Activated CD4-positive, CD25-positive, alpha-beta regulatory T cell (primary cell): ENCODE measurements around the gene PRKG2.
"Not testable (repeated sequence)": the region's sequence is repeated elsewhere in the genome, so short reads cannot be mapped to it uniquely, and the experiment has no call there.

Source experiments
- DNase-seq, 4 experiments: peaks; one replicate each; lab custom pipeline; 2025; lab: John Stamatoyannopoulos, UW

The PRKG2 gene, protein sequence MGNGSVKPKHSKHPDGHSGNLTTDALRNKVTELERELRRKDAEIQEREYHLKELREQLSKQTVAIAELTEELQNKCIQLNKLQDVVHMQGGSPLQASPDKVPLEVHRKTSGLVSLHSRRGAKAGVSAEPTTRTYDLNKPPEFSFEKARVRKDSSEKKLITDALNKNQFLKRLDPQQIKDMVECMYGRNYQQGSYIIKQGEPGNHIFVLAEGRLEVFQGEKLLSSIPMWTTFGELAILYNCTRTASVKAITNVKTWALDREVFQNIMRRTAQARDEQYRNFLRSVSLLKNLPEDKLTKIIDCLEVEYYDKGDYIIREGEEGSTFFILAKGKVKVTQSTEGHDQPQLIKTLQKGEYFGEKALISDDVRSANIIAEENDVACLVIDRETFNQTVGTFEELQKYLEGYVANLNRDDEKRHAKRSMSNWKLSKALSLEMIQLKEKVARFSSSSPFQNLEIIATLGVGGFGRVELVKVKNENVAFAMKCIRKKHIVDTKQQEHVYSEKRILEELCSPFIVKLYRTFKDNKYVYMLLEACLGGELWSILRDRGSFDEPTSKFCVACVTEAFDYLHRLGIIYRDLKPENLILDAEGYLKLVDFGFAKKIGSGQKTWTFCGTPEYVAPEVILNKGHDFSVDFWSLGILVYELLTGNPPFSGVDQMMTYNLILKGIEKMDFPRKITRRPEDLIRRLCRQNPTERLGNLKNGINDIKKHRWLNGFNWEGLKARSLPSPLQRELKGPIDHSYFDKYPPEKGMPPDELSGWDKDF

DNA sequence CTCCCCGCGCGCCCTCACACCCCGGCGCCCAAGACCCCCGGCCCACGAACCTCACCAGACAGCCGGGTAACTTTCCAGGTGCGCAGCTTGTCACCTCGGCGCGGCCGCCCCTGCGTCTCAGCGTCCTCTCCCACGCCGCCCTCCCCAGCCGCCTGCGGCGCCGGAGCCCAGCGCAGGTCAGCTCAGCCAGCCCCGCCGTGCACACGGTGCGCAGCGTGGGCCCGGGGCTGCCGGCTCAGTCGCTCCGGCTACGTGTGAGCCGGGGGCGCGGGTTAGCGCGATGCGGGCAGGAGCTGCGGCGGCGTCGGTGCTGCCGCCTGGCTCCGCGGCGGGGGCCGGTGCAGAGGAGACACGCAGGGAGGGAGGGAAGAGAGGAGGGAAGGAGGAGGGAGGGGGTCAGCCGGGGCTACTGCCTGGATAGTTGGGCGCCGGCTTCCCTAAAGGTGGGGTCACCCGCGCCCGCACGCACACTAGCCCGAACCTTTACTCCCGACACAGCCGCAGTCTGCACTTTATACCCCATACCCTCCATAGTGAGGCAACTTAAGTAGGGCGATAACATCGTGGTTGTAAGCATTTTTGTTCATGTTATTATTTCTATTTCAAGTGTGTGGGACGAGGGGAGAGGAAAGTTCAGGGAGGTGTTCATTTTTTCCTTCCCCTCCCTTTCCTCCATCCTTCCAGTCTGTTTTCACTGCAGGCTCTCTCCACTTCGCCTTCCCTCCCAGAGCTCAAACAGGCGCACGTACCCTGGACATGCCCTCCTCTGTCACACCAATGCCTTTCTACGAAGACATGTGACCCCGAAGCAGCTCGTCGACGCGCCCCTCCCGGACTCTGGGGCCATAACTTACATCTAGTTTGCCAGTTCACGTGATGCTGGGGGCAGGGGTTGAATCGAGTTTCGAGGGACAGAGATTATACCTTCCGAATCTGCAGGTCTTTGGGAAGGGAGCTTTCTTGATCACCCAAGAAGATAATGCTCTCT lies at the start of gene PRKG2:
TSS of gene PRKG2 (minus strand) at position 342 of the 988 bp plus-strand sequence. CDS start 10,175 bp downstream, outside the sequence.
- no peak for DNase-seq

DNA sequence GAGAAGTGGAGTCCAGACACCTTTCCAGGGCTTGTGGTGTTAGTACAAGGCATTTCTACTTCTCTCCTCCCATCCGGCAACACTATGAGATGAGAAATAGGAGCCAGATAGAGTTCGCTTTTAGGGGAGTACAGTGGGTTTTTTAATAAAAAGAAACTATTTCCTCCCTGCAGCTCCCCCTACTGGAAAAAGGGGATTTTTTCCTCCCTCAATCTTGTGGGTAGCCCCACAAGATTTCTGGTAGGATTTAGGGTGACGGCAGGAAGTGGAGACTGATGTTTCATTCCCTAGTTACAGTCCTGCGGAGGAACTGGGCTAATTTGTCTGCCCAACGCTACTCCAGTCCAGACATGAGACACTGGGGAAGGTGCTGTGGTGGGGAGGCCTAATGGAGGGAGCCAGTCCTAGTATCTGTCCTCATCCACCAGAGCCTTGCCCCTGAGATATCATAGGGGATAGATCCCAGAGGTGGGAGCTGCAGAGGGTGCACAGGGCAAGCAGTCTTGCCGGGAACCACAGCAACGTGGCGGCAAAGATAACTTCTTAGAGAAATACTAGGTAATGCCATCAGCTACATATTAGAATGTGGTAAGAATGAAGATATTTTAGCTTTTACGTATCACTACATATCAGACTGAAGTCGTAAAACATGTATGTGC lies 45.5 kb upstream of the PRKG2 start:
- DNase-seq = no peak

DNA sequence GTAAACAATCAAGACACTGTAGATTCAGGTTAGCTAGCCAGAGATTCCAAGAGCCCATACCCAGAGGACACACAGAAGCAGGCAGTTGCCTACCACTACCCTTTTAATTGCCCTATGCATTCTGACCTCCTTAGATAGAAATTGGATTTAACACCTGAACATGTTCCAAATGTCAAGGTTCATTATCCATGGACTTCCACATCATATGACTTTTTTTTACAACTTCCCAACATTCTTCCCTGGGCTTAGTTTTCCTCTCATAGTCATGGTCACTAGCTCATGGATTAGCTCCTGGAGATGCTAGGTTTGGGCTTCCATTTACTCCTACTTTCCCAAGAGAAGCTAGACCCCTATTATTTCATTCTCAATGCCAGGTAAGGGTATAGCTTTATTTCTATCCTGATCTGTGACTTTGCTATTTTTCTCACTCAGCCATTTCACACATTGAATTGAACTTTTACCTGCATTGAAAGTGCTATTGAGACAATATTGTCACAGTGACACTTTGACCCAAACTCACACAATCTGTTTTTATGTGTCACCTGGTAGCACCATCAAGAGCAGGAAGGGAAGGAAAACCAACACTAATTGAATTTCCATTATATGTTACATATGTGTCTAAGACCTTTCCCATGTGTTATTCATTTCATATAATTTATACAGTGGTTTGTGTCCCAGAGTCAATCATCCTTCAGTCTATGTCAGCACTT lies 44.0 kb upstream of the PRKG2 start:
- DNase-seq = no peak

DNA sequence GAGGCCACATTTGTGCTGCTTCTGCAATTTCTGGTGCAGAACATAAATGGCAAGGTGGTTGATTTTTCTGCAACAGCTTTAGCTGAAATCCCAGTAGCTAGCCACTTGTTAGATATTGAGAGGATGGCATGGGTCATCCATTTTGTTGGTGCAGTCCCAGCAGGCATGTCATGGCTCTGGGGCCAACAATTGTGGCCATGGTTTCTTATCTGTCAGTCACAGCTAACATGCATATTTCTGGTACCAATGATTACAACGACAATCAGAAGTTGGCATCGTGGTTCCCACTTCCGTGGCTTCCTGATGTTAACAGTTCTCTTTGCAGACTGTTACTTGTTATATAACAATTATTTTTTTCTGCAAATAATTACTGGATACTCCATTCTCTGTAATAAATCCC lies 42.8 kb upstream of the PRKG2 start:
- DNase-seq = no peak

DNA sequence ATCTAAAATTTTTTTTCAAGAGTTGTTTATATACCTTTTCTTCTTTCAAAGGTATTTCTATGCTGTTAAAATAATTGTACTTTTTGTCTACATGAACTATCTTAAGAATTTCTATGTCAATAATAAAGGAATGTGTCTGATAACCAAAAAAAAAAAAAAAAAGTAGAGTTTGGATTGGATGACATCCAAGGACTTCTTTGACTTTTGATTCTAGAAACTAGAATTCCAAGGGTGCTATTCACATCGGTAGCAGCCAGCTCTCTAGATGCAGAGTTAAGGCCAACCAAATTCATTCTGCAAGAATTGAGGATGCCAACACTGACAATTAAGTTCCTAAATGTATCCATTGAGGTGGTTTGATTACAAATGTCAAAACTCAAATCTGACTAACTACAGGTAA lies 42.0 kb upstream of the PRKG2 start:
- DNase-seq = no peak

DNA sequence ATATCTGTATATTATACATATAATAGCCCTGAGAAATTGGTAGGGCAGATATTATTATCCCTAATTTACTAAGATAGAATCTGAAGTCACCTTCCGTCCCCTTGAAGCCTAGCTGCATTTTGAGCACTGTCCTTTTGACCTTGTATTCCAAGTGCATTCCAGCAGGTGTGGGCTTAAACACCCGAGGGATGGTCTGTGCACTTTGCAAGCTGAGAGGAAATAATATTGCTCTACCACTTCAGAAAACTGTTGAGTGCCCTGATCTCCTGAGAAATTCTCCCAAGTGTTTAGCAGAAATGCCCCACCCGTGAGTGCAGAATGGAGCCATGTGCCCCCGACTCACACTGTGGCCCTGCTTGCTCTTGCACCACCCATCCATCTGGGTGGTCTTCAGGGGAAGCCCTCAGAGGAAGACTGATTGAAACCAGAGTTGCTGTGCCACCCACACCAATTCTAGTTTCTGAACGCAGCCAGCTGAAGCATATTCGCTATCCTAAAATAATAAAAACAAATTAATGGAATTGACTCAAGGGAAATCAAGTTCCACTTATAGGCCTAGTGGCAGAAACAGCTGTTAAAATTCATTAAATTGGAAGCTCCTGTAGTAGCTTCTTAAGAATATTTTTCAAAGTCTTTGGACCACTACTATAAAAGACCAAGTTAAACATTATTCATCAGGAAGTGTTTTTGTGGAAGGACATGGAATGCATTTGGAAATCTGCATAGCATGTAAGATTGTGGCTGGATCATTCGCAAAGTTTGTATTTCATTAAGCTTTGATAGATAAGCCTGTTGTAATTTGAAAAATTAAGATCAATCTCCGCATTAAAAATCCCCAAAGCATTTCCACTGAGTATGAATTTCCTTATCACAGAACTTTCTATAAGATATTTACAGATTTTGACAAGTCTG lies 41.3 kb upstream of the PRKG2 start:
- DNase-seq = no peak

DNA sequence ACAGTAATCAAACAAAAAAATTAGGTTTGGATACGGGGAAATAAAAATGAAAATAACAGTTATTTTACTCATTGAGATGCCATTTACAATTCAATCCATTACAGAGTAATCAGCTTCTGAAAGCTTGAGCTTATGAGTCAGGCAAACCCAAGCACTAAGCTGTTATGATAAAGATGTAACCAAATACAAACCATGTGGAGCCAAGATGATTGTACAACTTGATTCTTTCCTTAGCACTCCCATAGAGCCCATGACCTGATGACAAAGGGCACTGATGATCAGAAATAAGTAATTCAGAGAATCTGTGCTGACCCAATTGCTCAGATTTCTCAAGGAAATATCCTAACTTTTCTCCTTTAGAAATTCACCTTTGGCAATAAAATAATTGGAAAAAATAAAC lies 40.5 kb upstream of the PRKG2 start:
- no peak for DNase-seq

DNA sequence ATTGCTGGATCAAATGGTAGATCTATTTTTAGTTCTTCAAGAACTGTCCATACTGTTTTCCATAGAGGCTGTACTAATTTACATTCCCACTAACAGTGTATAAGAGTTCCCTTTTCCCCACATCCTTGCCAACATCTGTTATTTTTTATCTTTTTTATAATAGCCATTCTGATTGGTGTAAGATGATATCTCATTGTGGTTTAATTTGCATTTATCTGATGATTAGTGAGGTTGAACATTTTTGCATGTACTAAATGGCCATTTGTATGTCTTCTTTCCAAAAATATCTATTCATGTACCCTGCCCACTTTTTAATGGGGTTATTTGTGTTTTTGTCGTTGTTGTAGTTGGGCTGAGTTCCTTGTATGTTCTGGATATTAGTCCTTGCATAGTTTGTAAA lies 35.4 kb upstream of the PRKG2 start:
- no peak for DNase-seq

DNA sequence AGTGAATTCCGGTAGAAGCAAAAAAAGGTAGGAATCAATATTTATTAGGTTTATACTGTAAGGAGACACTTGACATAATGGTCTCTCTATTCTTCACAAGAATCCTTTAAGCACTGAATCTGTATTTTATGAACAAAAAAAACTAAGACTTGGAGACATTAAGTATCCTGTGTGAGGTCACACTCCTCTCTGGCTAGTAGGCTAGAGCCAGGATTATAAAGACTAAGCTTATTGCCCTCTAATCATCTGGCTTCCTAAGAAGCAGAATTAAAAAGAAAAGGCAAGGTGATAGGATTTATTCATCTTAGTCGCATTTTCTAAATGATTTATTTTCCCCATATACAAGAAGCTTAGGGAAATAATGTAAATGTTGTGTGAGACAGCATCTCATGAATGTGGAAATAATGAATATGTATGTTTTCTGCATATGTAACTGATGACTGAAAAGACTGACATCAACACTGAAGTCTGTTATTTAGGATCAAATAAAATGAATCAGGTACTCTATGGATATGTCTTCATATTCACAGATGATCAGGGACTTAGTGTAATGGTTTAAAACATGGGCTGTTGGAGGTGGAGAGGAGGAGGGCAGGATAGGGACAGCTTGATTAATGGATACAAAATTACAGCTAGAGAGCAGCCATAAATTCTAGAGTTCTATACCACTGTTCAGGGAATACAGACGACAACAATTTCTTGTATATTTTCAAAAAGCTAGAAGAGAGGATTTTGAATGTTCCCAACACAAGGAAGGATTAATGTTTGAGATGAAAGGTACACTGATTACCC lies 30.4 kb upstream of the PRKG2 start:
- DNase-seq = no peak

DNA sequence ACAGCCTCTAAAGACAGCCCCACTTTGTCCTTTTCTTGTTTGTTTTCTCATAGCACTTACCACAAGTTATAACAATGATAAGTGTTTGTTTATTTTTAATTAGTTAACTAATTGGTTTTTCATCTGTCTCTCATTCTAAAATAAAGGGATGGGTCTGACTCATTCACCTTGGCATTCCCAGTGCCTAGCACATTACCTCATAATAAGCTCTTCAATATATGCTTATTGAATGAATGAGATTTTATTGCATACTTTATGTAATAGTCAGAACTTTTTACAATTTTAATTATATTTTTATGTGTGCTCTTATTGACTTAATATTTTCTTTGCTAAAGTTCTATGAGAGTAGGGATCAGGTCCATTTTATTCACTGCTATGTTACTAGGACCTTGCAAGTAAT lies 22.8 kb upstream of the PRKG2 start:
- DNase-seq = no peak

DNA sequence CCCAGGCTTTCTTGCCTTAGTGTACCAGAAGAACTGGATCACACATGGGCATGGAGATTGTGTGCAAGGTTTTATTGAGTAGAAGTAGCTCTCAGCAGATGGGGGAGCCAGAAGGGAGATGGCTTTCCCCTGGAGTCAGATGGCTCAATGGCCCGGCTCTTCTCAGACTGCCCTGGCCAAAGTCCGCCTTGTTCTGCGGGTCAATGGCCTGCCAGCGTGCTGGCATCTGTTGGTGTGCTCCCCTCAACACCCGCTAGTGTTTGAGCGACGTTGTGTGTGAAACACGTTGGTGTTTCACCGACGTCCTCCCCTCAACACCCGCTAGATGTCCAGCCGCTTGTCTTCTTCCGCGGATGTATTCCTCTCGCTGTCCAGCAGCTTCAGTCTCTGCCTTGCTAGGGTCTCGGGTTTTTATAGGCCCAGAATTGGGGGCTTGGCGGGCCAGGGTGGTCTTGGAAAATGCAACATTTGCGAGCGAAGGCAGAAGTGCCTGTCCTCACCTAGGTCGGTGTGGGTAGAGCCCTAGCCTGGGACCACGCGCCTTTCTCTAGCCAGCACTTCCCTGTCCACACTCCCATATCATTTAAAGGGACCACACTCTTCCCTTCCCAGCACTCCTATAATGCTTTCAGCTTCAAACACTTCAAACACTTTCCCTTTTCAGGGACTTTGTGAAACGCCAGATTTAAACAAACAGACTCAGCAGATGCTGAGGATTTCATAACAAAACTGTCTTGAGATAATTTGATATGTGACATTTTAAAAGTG lies 21.1 kb upstream of the PRKG2 start:
- no peak for DNase-seq

DNA sequence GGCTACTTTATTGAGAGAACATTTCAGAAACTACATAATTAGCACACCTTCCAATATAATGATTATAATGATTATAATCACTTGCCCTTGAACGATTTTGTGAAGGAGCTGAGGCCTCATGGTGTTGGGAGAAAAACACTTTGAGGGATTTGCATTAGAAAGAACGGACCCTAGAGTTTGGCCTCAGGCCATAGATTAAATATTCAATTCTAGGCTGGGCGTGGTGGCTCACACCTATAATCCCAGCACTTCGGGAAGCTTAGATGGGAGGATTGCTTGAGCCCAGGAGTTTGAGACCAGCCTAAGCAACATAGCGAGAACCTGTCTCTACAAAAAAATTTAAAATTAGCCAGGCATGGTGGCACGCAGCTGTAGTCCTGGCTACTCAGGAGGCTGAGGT lies 12.9 kb upstream of the PRKG2 start:
- DNase-seq = no peak

DNA sequence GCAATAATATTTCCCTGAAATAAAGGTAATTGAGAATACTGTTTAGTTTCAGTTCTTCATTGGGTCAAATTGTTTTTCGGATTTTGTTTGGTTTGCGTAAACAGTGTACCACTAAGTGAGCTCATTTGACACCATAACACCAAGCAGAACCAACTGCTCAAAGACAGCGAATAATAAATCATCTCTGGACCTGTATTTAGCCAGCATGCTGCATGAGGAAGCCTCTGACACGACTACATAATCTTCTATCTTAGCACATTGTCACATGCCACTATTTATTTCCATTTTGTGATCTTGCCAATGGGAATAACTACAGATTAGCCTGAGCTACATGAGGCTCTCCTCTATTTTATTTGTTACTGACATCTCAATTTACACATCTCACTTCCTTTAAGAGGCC lies 12.1 kb upstream of the PRKG2 start:
- DNase-seq = no peak

DNA sequence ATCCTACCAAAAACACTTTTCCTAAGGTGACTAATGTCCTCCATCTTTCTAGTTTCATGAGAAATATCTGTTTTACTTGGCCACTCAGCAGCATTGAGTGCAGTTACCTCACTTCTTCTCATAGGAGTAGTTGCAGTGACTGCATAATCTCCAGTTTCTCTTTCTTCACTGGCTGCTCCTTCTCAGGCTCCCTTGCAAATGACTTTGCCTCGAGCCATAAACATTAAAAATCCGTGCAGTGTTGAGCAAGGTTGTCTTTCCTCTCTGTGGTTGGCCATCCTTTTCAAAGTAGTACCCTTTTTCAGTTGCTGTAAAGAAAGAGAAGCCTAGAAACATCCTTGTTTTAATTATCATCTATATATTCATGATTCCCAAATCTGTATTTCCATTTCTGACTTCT lies 10.2 kb upstream of the PRKG2 start:
- DNase-seq = no peak

DNA sequence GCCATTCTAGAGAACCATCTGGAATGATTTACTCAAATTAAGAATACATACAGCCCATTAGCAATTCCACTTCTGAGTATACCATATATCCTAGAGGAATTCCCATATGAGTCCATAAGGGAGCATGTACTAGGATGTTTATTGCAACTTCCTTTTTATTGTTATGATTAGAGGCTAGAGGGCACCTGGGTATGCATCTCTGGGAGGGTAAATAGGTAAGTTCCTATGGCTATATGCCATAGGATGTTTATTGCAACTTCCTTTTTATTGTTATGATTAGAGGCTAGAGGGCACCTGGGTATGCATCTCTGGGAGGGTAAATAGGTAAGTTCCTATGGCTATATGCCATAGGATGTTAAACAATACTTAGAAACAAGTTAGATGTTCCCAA lies 7.1 kb upstream of the PRKG2 start:
- DNase-seq = not testable (repeated sequence)

DNA sequence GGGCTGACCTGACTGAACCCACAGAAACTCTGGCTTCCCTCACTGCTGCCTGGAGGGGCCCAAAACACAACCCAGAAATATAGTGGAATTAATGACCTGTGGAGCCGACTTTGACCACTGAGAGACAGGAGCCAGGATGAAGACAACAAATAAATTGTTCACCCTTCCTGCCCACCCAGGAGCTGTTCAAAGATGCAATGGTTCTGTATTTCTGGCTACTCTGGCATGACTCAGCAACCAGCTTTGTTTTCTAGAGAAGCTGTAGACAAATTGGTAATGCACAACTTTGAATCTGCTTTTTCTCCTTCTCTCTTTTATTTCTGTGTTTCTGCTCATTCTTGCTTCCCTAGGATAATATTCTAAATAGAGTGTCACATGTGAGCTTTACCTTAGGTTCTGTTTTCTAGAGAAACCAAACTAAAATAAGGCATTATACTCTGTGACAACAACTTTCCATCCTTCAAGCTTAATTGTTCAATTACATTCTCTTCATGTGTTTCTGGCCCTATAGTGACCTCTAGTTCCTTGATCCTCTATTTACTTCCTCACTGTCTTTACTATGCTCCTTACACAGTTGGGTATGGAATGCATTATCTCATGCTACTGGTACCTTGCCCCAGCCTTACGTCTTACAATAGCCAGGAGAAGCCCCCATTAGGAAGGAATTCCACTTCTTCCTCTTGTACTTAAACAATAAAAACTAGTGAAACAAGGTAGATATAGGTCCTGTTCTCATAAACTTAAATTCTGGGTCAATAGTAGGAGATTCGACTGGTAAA lies 6.5 kb upstream of the PRKG2 start:
- DNase-seq = no peak

DNA sequence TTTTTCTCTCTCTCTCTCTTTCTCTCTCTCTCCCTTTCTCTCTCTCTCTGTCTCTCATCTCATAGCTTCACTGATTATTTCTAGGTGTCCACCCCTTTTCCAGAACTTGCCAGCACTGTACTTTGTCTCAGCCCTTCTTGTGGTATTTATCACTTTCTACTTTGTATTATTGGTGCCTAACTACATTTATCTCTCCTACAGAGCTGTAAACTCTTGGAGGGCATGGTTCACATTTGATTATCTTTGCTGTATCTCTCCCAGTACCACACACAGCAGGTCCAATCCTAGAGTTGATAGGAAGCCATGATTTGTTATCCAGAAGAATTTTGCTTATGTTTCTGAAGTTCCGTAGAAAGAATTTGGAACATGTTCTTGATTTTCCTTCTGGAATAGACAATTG lies 5.2 kb upstream of the PRKG2 start:
- no peak for DNase-seq

DNA sequence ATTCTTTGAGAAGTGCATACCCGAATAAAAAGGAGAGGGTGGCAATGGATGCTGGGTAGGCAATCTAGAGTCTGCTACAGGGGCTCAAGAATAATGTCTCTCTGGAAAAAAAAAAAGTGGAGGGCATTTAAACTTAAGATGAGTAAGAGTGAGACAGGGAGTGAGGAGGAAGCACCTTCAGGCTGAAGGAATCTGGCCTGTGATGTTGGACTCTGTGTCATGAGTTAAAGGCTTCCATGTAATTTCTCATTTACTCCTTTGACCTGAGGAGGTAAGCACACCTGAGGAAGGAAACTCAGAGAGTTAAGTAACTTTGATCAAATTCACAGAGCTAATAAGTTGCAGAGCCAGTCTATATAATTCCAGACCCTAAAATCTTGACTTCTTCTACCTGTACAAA lies 3.2 kb upstream of the PRKG2 start:
- no peak for DNase-seq
